LNCaP clone FGC (cell line): ENCODE measurements around the gene RCC2.

ENCODE experiments used
- DNase-seq: peaks from one replicate; pipeline ENCODE4 v3.0.0-alpha.2; 2011; ENCODE audit warnings: low read depth
- H3K4me3 ChIP-seq: 2 replicates; pipeline ENCODE4 v1.5.1; 2011; ENCODE audit warnings: mild to moderate bottlenecking, low read depth, low read length, control low read depth
- CTCF ChIP-seq: IDR thresholded peaks from 2 replicates; pipeline ENCODE4 v1.5.1; 2012; ENCODE audit warnings: mild to moderate bottlenecking; ENCODE audit not compliant: control insufficient read depth, insufficient read depth; ENCODE audit errors: extremely low read depth

Gene RCC2

GRCh38 chr1:17404820-17405219, 34.7 kb downstream of the RCC2 start:
- H3K4me3 ChIP-seq = no peak overlapping the region
- no peak for TF ChIP-seq CTCF
- DNase-seq = no peak

- no peak overlapping the region for H3K4me3 ChIP-seq
- no peak for DNase-seq
- TF ChIP-seq CTCF = no peak
These were observed 35.3 kb downstream of the RCC2 start for GRCh38 chr1:17404034-17404684.

- TF ChIP-seq CTCF = no peak
- peak; percentile 18 for DNase-seq
These were observed 36.4 kb downstream of the RCC2 start for GRCh38 chr1:17403081-17403480.

GRCh38 chr1:17401841-17402240, 37.6 kb downstream of the RCC2 start:
- no peak for DNase-seq
- no peak for TF ChIP-seq CTCF
- no peak overlapping the region for H3K4me3 ChIP-seq

More at GRCh38 chr1:17403081-17403480, 36.4 kb downstream of the RCC2 start:
- no peak overlapping the region for H3K4me3 ChIP-seq

- H3K4me3 ChIP-seq = no peak overlapping the region
- no peak for TF ChIP-seq CTCF
- DNase-seq = no peak
These were observed 38.6 kb downstream of the RCC2 start for GRCh38 chr1:17400725-17401341.

- TF ChIP-seq CTCF = no peak
- no peak for DNase-seq
These were observed 41.4 kb downstream of the RCC2 start for GRCh38 chr1:17397910-17398695.

GRCh38 chr1:17393230-17393629, 46.2 kb downstream of the RCC2 start:
- no peak overlapping the region for H3K4me3 ChIP-seq

More at GRCh38 chr1:17397910-17398695, 41.4 kb downstream of the RCC2 start:
- no peak overlapping the region for H3K4me3 ChIP-seq

More at GRCh38 chr1:17393230-17393629, 46.2 kb downstream of the RCC2 start:
- no peak for DNase-seq
- TF ChIP-seq CTCF = no peak
